ENCODE data around the gene TCF3. TPM values are rescaled to one million over a fixed set of nuclear protein-coding genes. Genes with fewer than 3 reads are reported as not detected.
A peak's percentile ranks its signal among the peaks of the same experiment; 100 is the strongest.

The TCF3 gene
- total and polyA plus RNA-seq, 2 of the 8 experiments (the other 6 are each of a cell fraction or from before 2014, with no cell fraction given), result 241 to 348 TPM

- Histone ChIP-seq H2AK5ac (ENCODE audit: low read depth, low read length) (no peak overlapping the region), H3K23ac (ENCODE audit: insufficient read length) (no peak overlapping the region), H2BK15ac (ENCODE audit: low read length) (no peak overlapping the region), H3K27ac (ENCODE audit: low read depth, low read length) (no peak overlapping the region), H2BK12ac (ENCODE audit: low read depth, low read length) (no peak overlapping the region), H3K36me3 (ENCODE audit: control insufficient read depth in 2 of 4, insufficient read depth in 4 of 4, low read length in 3 of 4) (peaks cover 10 to 63% (median 45%) of the 10 kb centered on the region in 4 experiments; a peak in 7 of 8 replicates), H3K27me3 (replicated peaks in 1 of 4; ENCODE audit: control insufficient read depth in 3 of 4, extremely low read depth in 1 of 4, insufficient read depth in 3 of 4, low read length in 3 of 4) (no peaks in the 10 kb centered on the region), H3K4me1 (replicated peaks in 1 of 4; ENCODE audit: control insufficient read depth in 3 of 4, insufficient read depth in 4 of 4, low read length in 3 of 4) (no peaks in the 10 kb centered on the region), H3K9ac (replicated peaks in 1 of 4; ENCODE audit: extremely low read depth in 1 of 4, low read depth in 3 of 4, low read length in 3 of 4) (no peak overlapping the region), H3K4me2 (ENCODE audit: insufficient read depth in 1 of 2, low read depth in 2 of 2, low read length in 2 of 2) (no peak overlapping the region), H2AFZ (ENCODE audit: low read length) (no peak overlapping the region), H3K79me2 (ENCODE audit: control insufficient read depth in 1 of 2, insufficient read depth in 2 of 2, low read length in 2 of 2) (0 out of 4 replicates have a peak, but pooled peaks cover 0 to under 1% of the 10 kb centered on the region in 2 experiments), H3K79me1 (ENCODE audit: low read depth, low read length) (peaks cover 6% of the 10 kb centered on the region; the same call in 1 of the 2 replicates), H3K4me3 (ENCODE audit: extremely low read depth in 1 of 4, insufficient read depth in 2 of 4, low read depth in 3 of 4, low read length in 4 of 4) (no peak overlapping the region), H3K14ac (ENCODE audit: insufficient read length) (no peak overlapping the region), H3K18ac (ENCODE audit: extremely low read depth, low read length) (no peak overlapping the region), H4K20me1 (replicated peaks in 1 of 2; ENCODE audit: control insufficient read depth in 1 of 2, insufficient read depth in 2 of 2, low read length in 2 of 2) (peaks cover 0 to 21% of the 10 kb centered on the region in 2 experiments), H4K5ac (ENCODE audit: insufficient read length, low read depth, low read length) (no peak overlapping the region), H4K91ac (replicated peaks; ENCODE audit: insufficient read length, low read length) (no peak overlapping the region), H2BK5ac (ENCODE audit: low read depth, low read length) (no peak overlapping the region), H3K23me2 (ENCODE audit: low read depth, low read length) (no peaks in the 10 kb centered on the region), H4K8ac (ENCODE audit: extremely low read depth, insufficient read depth, low read length) (0 out of 2 replicates have a peak overlapping the region, but pooled peaks have one; percentile 21), H2BK20ac (ENCODE audit: low read length) (no peak overlapping the region), H3K4ac (replicated peaks; ENCODE audit: insufficient read length, low read depth, low read length) (no peak overlapping the region), H2BK120ac (replicated peaks; ENCODE audit: low read depth, low read length) (no peak overlapping the region), H3K56ac (replicated peaks; ENCODE audit: insufficient read length, low read depth, low read length) (no peak overlapping the region), H3K9me3 (ENCODE audit: insufficient read depth in 2 of 2, low read depth in 1 of 2, low read length in 1 of 2) (no peaks in the 10 kb centered on the region)
- TF ChIP-seq SUZ12 (IDR thresholded peaks at IDR 0.05; ENCODE audit: low read length) (no peak), SP1 (IDR thresholded peaks at IDR 0.05; ENCODE audit: low read depth, low read length) (no peak)
- WGBS, 2 experiments (ENCODE audit: extremely low coverage in 1 of 2, insufficient coverage in 1 of 2, insufficient read length in 1 of 2, insufficient replicate concordance in 2 of 2, low coverage in 1 of 2, low lambda C conversion rate in 2 of 2, missing lambda C conversion rate in 1 of 2), result 94% methylated on average over 16 of the region's 20 CpGs; no CpG with 5 or more reads in 1 of the 2 experiments
- ChIA-PET POLR2A (ENCODE audit: partially characterized antibody) (interaction anchor here (2.1 to 8.8 kb wide), 2 partner anchors 7 to 8 kb away, joined by 6 to 148 read pairs; no protein-coding TSS in a partner anchor), CTCF (ENCODE audit: partially characterized antibody) (interaction anchor here (0.7 kb wide), 1 partner anchor 688 kb away, joined by 3 read pairs; no protein-coding TSS in a partner anchor)
- FAIRE-seq, result no peak
- no peak for DNase-seq (ENCODE audit: low read depth in 1 of 2, low spot score in 2 of 2)
These were observed 72.0 kb downstream of the TCF3 start for GRCh38 chr19:1580382-1580781.

Data from H1 (cell line).